Natural killer cell (primary cell): ENCODE measurements around the gene PCK2. TPM values are rescaled to one million over a fixed set of nuclear protein-coding genes. Genes with fewer than 3 reads are reported as not detected.

ENCODE experiments used
- ATAC-seq, 3 donors: fragments of 150-1000 bp in 2 of 3; fragments of 200-7000 bp in 1 of 3; cut with Tn5 transposase; 1 replicate in 1 of 3; 2 replicates in 2 of 3; pipeline ENCODE4 v1.10.0; 2021; ENCODE audit warnings: mild to moderate bottlenecking in 2 of 3, moderate library complexity in 2 of 3
- DNase-seq, 2 donors: peaks; one replicate each; pipeline versions ENCODE4 v3.0.0 to v3.0.0-alpha.2; 2013 to 2021; ENCODE audit warnings: mixed read lengths in 1 of 2
- H3K27ac ChIP-seq: one replicate; pipeline ENCODE4 v1.5.1; 2013; ENCODE audit warnings: mild to moderate bottlenecking, low read length
- H3K27me3 ChIP-seq: one replicate; pipeline ENCODE4 v1.6.1; 2013; ENCODE audit warnings: low read length; ENCODE audit not compliant: control insufficient read depth, insufficient read depth
- H3K36me3 ChIP-seq: one replicate; pipeline ENCODE4 v1.6.1; 2013; ENCODE audit warnings: low read length; ENCODE audit not compliant: control insufficient read depth, insufficient read depth
- H3K4me1 ChIP-seq: one replicate; pipeline ENCODE4 v1.6.1; 2013; ENCODE audit warnings: low read length; ENCODE audit not compliant: control insufficient read depth, insufficient read depth
- H3K4me3 ChIP-seq: one replicate; pipeline ENCODE4 v1.5.1; 2013; ENCODE audit warnings: low read length
- H3K9me3 ChIP-seq: one replicate; pipeline ENCODE4 v1.6.1; 2013; ENCODE audit warnings: low read length; ENCODE audit not compliant: control insufficient read depth, insufficient read depth
- H3K27ac Mint-ChIP-seq, 2 donors: one replicate each; pipeline ENCODE4 v1.8.0; 2022; ENCODE audit warnings: mild to moderate bottlenecking in 2 of 2, mixed read lengths in 2 of 2, moderate library complexity in 1 of 2
- H3K27me3 Mint-ChIP-seq, 2 donors: one replicate each; pipeline ENCODE4 v1.8.0; 2022; ENCODE audit warnings: low read depth in 2 of 2, mixed read lengths in 2 of 2
- H3K36me3 Mint-ChIP-seq: one replicate; pipeline ENCODE4 v1.8.0; 2022; ENCODE audit warnings: mixed read lengths
- H3K4me1 Mint-ChIP-seq, 2 donors: one replicate each; pipeline ENCODE4 v1.8.0; 2022; ENCODE audit warnings: mixed read lengths in 2 of 2
- H3K4me3 Mint-ChIP-seq: one replicate; pipeline ENCODE4 v1.8.0; 2022; ENCODE audit warnings: mild to moderate bottlenecking, moderate library complexity, mixed read lengths
- H3K9me3 Mint-ChIP-seq, 2 donors: one replicate each; pipeline ENCODE4 v1.8.0; 2022; ENCODE audit warnings: mixed read lengths in 2 of 2
- CTCF ChIP-seq: fragments of 200-600 bp; IDR thresholded peaks from one replicate; pipeline ENCODE4 v1.8.0; 2022; ENCODE audit warnings: antibody characterized with exemption
- whole genome bisulfite sequencing: methylation state at CpG from one replicate; pipeline ENCODE4 v1.1.7; 2013; ENCODE audit warnings: missing lambda C conversion rate; ENCODE audit not compliant: insufficient coverage; 5-methylcytosine and 5-hydroxymethylcytosine counted together
- intact Hi-C: fragments of 100-400 bp; cut with micrococcal nuclease; formaldehyde crosslinking; loops from one replicate; pipeline ENCODE4 v1.14.2; 2022
- total RNA-seq, 4 donors: library from RNA; stranded (reverse); fragments of 120-200 nt in 1 of 4; gene quantifications; one replicate each; pipeline versions ENCODE4 v1.2.3 to v1.2.4, GENCODE V29; 2013 to 2022

PCK2 gene
- total RNA-seq, 3 donors from 2014 or later (not counting 1 experiment from before 2014, with no cell fraction given), result 9.8 to 13.8 (median 12.3) TPM

GRCh38 chr14:24068711-24069410 lies 25.2 kb upstream of the PCK2 start:
- no peaks in the 10 kb centered on the region for H3K9me3 Mint-ChIP-seq
- no peaks in the 10 kb centered on the region for H3K4me1 Mint-ChIP-seq
- DNase-seq, result no peak
- H3K4me3 Mint-ChIP-seq, result no peak overlapping the region
- Histone ChIP-seq H3K4me3 (no peak overlapping the region), H3K4me1 (no peaks in the 10 kb centered on the region), H3K9me3 (no peaks in the 10 kb centered on the region), H3K27ac (no peak overlapping the region), H3K36me3 (no peaks in the 10 kb centered on the region), H3K27me3 (no peaks in the 10 kb centered on the region)
- peaks cover 0 to 7% of the 10 kb centered on the region in 2 donors for H3K27me3 Mint-ChIP-seq
- no peak for TF ChIP-seq CTCF
- no peak overlapping the region for H3K27ac Mint-ChIP-seq
- 87% methylated on average over 10 of the region's 10 CpGs for WGBS
- no peak for ATAC-seq
- intact Hi-C loops, result no loop called here
- no peaks in the 10 kb centered on the region for H3K36me3 Mint-ChIP-seq

GRCh38 chr14:24069411-24069735 lies 24.7 kb upstream of the PCK2 start:
- TF ChIP-seq CTCF, result no peak
- 88% methylated on average over 5 of the region's 6 CpGs for WGBS
- Mint-ChIP-seq H3K36me3 (no peaks in the 10 kb centered on the region), H3K9me3 (no peaks in the 10 kb centered on the region), H3K27ac (peak overlapping the region in 1 of 2 donors; percentile 36), H3K4me3 (no peak overlapping the region), H3K27me3 (peaks cover 0 to 7% of the 10 kb centered on the region in 2 donors), H3K4me1 (no peaks in the 10 kb centered on the region)
- H3K9me3 ChIP-seq, result no peaks in the 10 kb centered on the region
- DNase-seq (no peak), ATAC-seq (no peak)
- no peaks in the 10 kb centered on the region for H3K27me3 ChIP-seq
- H3K36me3 ChIP-seq, result no peaks in the 10 kb centered on the region
- H3K27ac ChIP-seq, result no peak overlapping the region
- no peak overlapping the region for H3K4me3 ChIP-seq
- no peaks in the 10 kb centered on the region for H3K4me1 ChIP-seq
- intact Hi-C loops, result no loop called here

GRCh38 chr14:24070285-24071143 lies 23.6 kb upstream of the PCK2 start:
- no peak overlapping the region for H3K27ac Mint-ChIP-seq
- ATAC-seq, result no peak

More at GRCh38 chr14:24070285-24071143, 23.6 kb upstream of the PCK2 start:
- H3K4me3 ChIP-seq, result no peak overlapping the region
- H3K4me1 ChIP-seq, result peaks cover 1% of the 10 kb centered on the region
- no peaks in the 10 kb centered on the region for H3K36me3 ChIP-seq
- H3K9me3 Mint-ChIP-seq, result no peaks in the 10 kb centered on the region
- no peaks in the 10 kb centered on the region for H3K27me3 ChIP-seq
- H3K36me3 Mint-ChIP-seq, result no peaks in the 10 kb centered on the region
- TF ChIP-seq CTCF, result no peak
- no peak for DNase-seq
- no peaks in the 10 kb centered on the region for H3K9me3 ChIP-seq
- H3K27me3 Mint-ChIP-seq, result peaks cover 0 to 7% of the 10 kb centered on the region in 2 donors
- no peak overlapping the region for H3K27ac ChIP-seq
- no peaks in the 10 kb centered on the region for H3K4me1 Mint-ChIP-seq
- WGBS, result 86% methylated on average over 10 of the region's 10 CpGs
- H3K4me3 Mint-ChIP-seq, result no peak overlapping the region
- intact Hi-C loops, result no loop called here
